ENCODE measurements around the gene FTO.

The FTO gene

GRCh38 chr16:54169112-54169511, 465.2 kb downstream of the FTO start:
- Histone ChIP-seq H3K9ac (no peak overlapping the region), H3K36me3 (ENCODE audit: insufficient read depth) (no peaks in the 10 kb centered on the region), H3K79me2 (ENCODE audit: insufficient read depth, low read depth) (no peaks in the 10 kb centered on the region), H3K4me3 (IDR thresholded peaks at IDR 0.05; ENCODE audit: insufficient read depth, low read depth, low read length) (no peak overlapping the region), H3K27ac (no peak overlapping the region), H3K4me1 (ENCODE audit: low read depth, poor library complexity, severe bottlenecking) (no peaks in the 10 kb centered on the region), H3K4me2 (no peak overlapping the region), H3K27me3 (ENCODE audit: insufficient read depth, low read depth) (no peaks in the 10 kb centered on the region), H4K20me1 (ENCODE audit: insufficient read depth) (no peaks in the 10 kb centered on the region), H2AFZ (ENCODE audit: low read depth) (no peak overlapping the region)
- TF ChIP-seq CTCF (conservative IDR thresholded peaks at IDR 0.05; ENCODE audit: low read depth, low read length): no peak

GRCh38 chr16:54171626-54172537, 467.9 kb downstream of the FTO start:
- no peak for TF ChIP-seq CTCF (conservative IDR thresholded peaks at IDR 0.05; ENCODE audit: low read depth, low read length)
- no peaks in the 10 kb centered on the region for H3K4me1 ChIP-seq (ENCODE audit: low read depth, poor library complexity, severe bottlenecking)
- H3K4me3 ChIP-seq (IDR thresholded peaks at IDR 0.05; ENCODE audit: insufficient read depth, low read depth, low read length): no peak overlapping the region
- no peak overlapping the region for H3K9ac ChIP-seq
- no peak overlapping the region for H3K27ac ChIP-seq
- no peak overlapping the region for H3K4me2 ChIP-seq
- H3K36me3 ChIP-seq (ENCODE audit: insufficient read depth): no peaks in the 10 kb centered on the region
- no peaks in the 10 kb centered on the region for H4K20me1 ChIP-seq (ENCODE audit: insufficient read depth)
- H2AFZ ChIP-seq (ENCODE audit: low read depth): no peak overlapping the region
- no peaks in the 10 kb centered on the region for H3K79me2 ChIP-seq (ENCODE audit: insufficient read depth, low read depth)
- H3K27me3 ChIP-seq (ENCODE audit: insufficient read depth, low read depth): no peaks in the 10 kb centered on the region

- Histone ChIP-seq H2AFZ (ENCODE audit: low read depth) (no peak overlapping the region), H4K20me1 (ENCODE audit: insufficient read depth) (no peaks in the 10 kb centered on the region), H3K27me3 (ENCODE audit: insufficient read depth, low read depth) (no peaks in the 10 kb centered on the region), H3K4me1 (ENCODE audit: low read depth, poor library complexity, severe bottlenecking) (no peaks in the 10 kb centered on the region), H3K4me2 (no peak overlapping the region), H3K79me2 (ENCODE audit: insufficient read depth, low read depth) (no peaks in the 10 kb centered on the region), H3K9ac (no peak overlapping the region), H3K27ac (no peak overlapping the region), H3K4me3 (IDR thresholded peaks at IDR 0.05; ENCODE audit: insufficient read depth, low read depth, low read length) (no peak overlapping the region), H3K36me3 (ENCODE audit: insufficient read depth) (no peaks in the 10 kb centered on the region)
- TF ChIP-seq CTCF (conservative IDR thresholded peaks at IDR 0.05; ENCODE audit: low read depth, low read length): no peak
Observed at GRCh38 chr16:54173490-54173889, 469.5 kb downstream of the FTO start.

- no peak overlapping the region for H3K9ac ChIP-seq
- no peaks in the 10 kb centered on the region for H3K79me2 ChIP-seq (ENCODE audit: insufficient read depth, low read depth)
- H3K4me2 ChIP-seq: no peak overlapping the region
- no peak for TF ChIP-seq CTCF (conservative IDR thresholded peaks at IDR 0.05; ENCODE audit: low read depth, low read length)
- H3K36me3 ChIP-seq (ENCODE audit: insufficient read depth): no peaks in the 10 kb centered on the region
- no peaks in the 10 kb centered on the region for H3K4me1 ChIP-seq (ENCODE audit: low read depth, poor library complexity, severe bottlenecking)
- H3K27me3 ChIP-seq (ENCODE audit: insufficient read depth, low read depth): no peaks in the 10 kb centered on the region
- H3K4me3 ChIP-seq (IDR thresholded peaks at IDR 0.05; ENCODE audit: insufficient read depth, low read depth, low read length): no peak overlapping the region
- H2AFZ ChIP-seq (ENCODE audit: low read depth): no peak overlapping the region
- H4K20me1 ChIP-seq (ENCODE audit: insufficient read depth): no peaks in the 10 kb centered on the region
- no peak overlapping the region for H3K27ac ChIP-seq
Observed at GRCh38 chr16:54174201-54174600, 470.2 kb downstream of the FTO start.
